ENCODE measurements around the gene FGGY.

The FGGY gene

GRCh38 chr1:59388191-59388590, 91.3 kb downstream of the FGGY start:
- no peak for DNase-seq (ENCODE audit: low spot score)

- DNase-seq (ENCODE audit: low spot score) = no peak
Observed at GRCh38 chr1:59389847-59390246, 93.0 kb downstream of the FGGY start.

GRCh38 chr1:59390307-59390706, 93.4 kb downstream of the FGGY start:
- DNase-seq (ENCODE audit: low spot score) = no peak

GRCh38 chr1:59391212-59392179, 94.6 kb downstream of the FGGY start:
- no peak for DNase-seq (ENCODE audit: low spot score)

GRCh38 chr1:59393211-59394180, 96.6 kb downstream of the FGGY start:
- DNase-seq (ENCODE audit: low spot score) = peak; percentile 65

- DNase-seq (ENCODE audit: low spot score) = no peak
Observed at GRCh38 chr1:59394706-59395425, 98.0 kb downstream of the FGGY start.

- no peak for DNase-seq (ENCODE audit: low spot score)
Observed at GRCh38 chr1:59396387-59396786, 99.5 kb downstream of the FGGY start.

GRCh38 chr1:59397139-59397858, 100.4 kb downstream of the FGGY start:
- no peak for DNase-seq (ENCODE audit: low spot score)

- DNase-seq (ENCODE audit: low spot score) = no peak
Observed at GRCh38 chr1:59399642-59400041, 102.7 kb downstream of the FGGY start.

GRCh38 chr1:59401581-59401980, 104.7 kb downstream of the FGGY start:
- DNase-seq (ENCODE audit: low spot score) = no peak

- no peak for DNase-seq (ENCODE audit: low spot score)
Observed at GRCh38 chr1:59404796-59405195, 107.9 kb downstream of the FGGY start.

- DNase-seq (ENCODE audit: low spot score) = no peak
Observed at GRCh38 chr1:59406437-59407164, 109.7 kb downstream of the FGGY start.

GRCh38 chr1:59408608-59409240, 111.8 kb downstream of the FGGY start:
- DNase-seq (ENCODE audit: low spot score) = no peak

- DNase-seq (ENCODE audit: low spot score) = no peak
Observed at GRCh38 chr1:59409549-59409948, 112.7 kb downstream of the FGGY start.

- DNase-seq (ENCODE audit: low spot score) = no peak
Observed at GRCh38 chr1:59409986-59410385, 113.1 kb downstream of the FGGY start.

GRCh38 chr1:59410457-59410856, 113.6 kb downstream of the FGGY start:
- no peak for DNase-seq (ENCODE audit: low spot score)

GRCh38 chr1:59411147-59411546, 114.3 kb downstream of the FGGY start:
- no peak for DNase-seq (ENCODE audit: low spot score)

GRCh38 chr1:59412718-59413326, 115.9 kb downstream of the FGGY start:
- DNase-seq (ENCODE audit: low spot score) = no peak

- DNase-seq (ENCODE audit: low spot score) = no peak
Observed at GRCh38 chr1:59413327-59413720, 116.4 kb downstream of the FGGY start.

Measured in globus pallidus (tissue), 1 donor.